OCI-LY3 (cell line): Measurements from ENCODE around the gene CAMTA1.

Experiments
- CTCF ChIP-seq: fragments of 200-600, 300-600 bp; sonication (generic); IDR thresholded peaks from 2 replicates; pipeline ENCODE4 v1.5.1; 2014; ENCODE audit warnings: antibody characterized with exemption, low read length, low read depth
- EZH2phosphoT487 ChIP-seq: fragments of 200-600 bp; shearing (Covaris generic); IDR thresholded peaks from 2 replicates; pipeline ENCODE4 v1.6.1; 2018; ENCODE audit warnings: antibody characterized with exemption, mixed run types, low read depth

GRCh38 chr1:7536891-7537591, 751.8 kb downstream of the CAMTA1 start:
- TF ChIP-seq CTCF (no peak), EZH2phosphoT487 (no peak)
